Measurements from ENCODE around the gene SPPL2C. TPM values are rescaled to one million over a fixed set of nuclear protein-coding genes. Genes with fewer than 3 reads are reported as not detected.

The SPPL2C gene
- total RNA-seq, 1 experiment from 2014 or later = not detected

- no peak overlapping the region for H3K4me2 ChIP-seq (ENCODE audit: insufficient read depth, insufficient read length, low read length)
- no peak overlapping the region for H3T11ph ChIP-seq (ENCODE audit: low read length)
- Mint-ChIP-seq H3K4me3 (no peak overlapping the region), H3K27me3 (ENCODE audit: low read depth) (peaks cover under 1% of the 10 kb centered on the region; the same call in 1 of the 2 replicates), H3K4me1 (no peaks in the 10 kb centered on the region), H3K36me3 (ENCODE audit: insufficient read depth in 1 of 3, low read depth in 3 of 3) (no peaks in the 10 kb centered on the region), H3K27ac (no peak overlapping the region), H3K9me3 (no peaks in the 10 kb centered on the region)
- no peak overlapping the region for H4K8ac ChIP-seq (replicated peaks; ENCODE audit: insufficient read length, low read depth, low read length)
- H2AK5ac ChIP-seq (ENCODE audit: insufficient read length, low read length) = no peak overlapping the region
- no peak overlapping the region for H3K27ac ChIP-seq (ENCODE audit: insufficient read length, low read depth, low read length)
- no peak overlapping the region for H3K56ac ChIP-seq (ENCODE audit: insufficient read length, low read depth, low read length)
- H4K91ac ChIP-seq (ENCODE audit: insufficient read length, low read depth, low read length) = no peak overlapping the region
- no peaks in the 10 kb centered on the region for H3K79me1 ChIP-seq (ENCODE audit: insufficient read depth, low read depth, low read length, poor library complexity, severe bottlenecking)
- no peak overlapping the region for H2BK15ac ChIP-seq (ENCODE audit: low read depth, low read length)
- no CpG with 5 or more reads among the region's 9 CpGs for WGBS (ENCODE audit: extremely low coverage, insufficient read length, low lambda C conversion rate)
- H2AFZ ChIP-seq (ENCODE audit: low read length) = no peak overlapping the region
- H4K5ac ChIP-seq (ENCODE audit: insufficient read length, low read depth, low read length) = no peak overlapping the region
- H4K20me1 ChIP-seq (ENCODE audit: control insufficient read depth, insufficient read depth, insufficient read length) = peaks cover 4% of the 10 kb centered on the region
- DNase-seq = no peak
- H2BK120ac ChIP-seq (ENCODE audit: low read depth, low read length, poor library complexity, severe bottlenecking) = no peak overlapping the region
- H3K18ac ChIP-seq (ENCODE audit: insufficient read length, low read depth, low read length) = no peak overlapping the region
- TF ChIP-seq CTCF (conservative IDR thresholded peaks at IDR 0.05) = no peak
- no peak overlapping the region for H2BK20ac ChIP-seq (ENCODE audit: low read depth, low read length, poor library complexity, severe bottlenecking)
- no peaks in the 10 kb centered on the region for H3K23me2 ChIP-seq (ENCODE audit: insufficient read length, low read depth, low read length, poor library complexity, severe bottlenecking)
- H3K4ac ChIP-seq (ENCODE audit: low read depth, low read length) = no peak overlapping the region
- no peaks in the 10 kb centered on the region for H3K4me1 ChIP-seq (ENCODE audit: insufficient read depth, low read length)
- H3K23ac ChIP-seq (ENCODE audit: insufficient read length, low read depth, low read length) = no peak overlapping the region
- H2BK12ac ChIP-seq (ENCODE audit: insufficient read length, low read depth, low read length) = no peak overlapping the region
- no peak overlapping the region for H2BK5ac ChIP-seq (ENCODE audit: insufficient read length, low read length)
- H3K9me3 ChIP-seq (ENCODE audit: control insufficient read depth, low read depth, low read length) = no peaks in the 10 kb centered on the region
- no peak overlapping the region for H3K9ac ChIP-seq (ENCODE audit: extremely low read depth, insufficient read length, low read length)
- H3K14ac ChIP-seq (ENCODE audit: insufficient read depth, low read length) = no peak overlapping the region; the same call in 1 of the 2 replicates
- no peaks in the 10 kb centered on the region for H3K79me2 ChIP-seq (ENCODE audit: insufficient read depth, low read length)
- no peaks in the 10 kb centered on the region for H3K27me3 ChIP-seq (ENCODE audit: insufficient read depth, low read length)
Measured at GRCh38 chr17:45846646-45847045, 2.0 kb downstream of the SPPL2C start.
